KMS-11 (cell line): Measurements from ENCODE around the gene CEACAM1.
"Not testable (repeated sequence)": the region's sequence is repeated elsewhere in the genome, so short reads cannot be mapped to it uniquely, and the experiment has no call there.

Source experiments
- H2AFZ ChIP-seq: fragments of 200-600 bp; sonication (generic); 2 replicates; pipeline ENCODE4 v1.6.1; 2016; ENCODE audit warnings: antibody characterized with exemption, mixed run types, low read depth
- H3K27ac ChIP-seq: fragments of 200-600 bp; sonication (generic); 2 replicates; pipeline ENCODE4 v1.6.1; 2016; ENCODE audit warnings: mild to moderate bottlenecking, mixed run types
- H3K27me3 ChIP-seq: fragments of 200-600 bp; sonication (generic); 2 replicates; pipeline ENCODE4 v1.6.1; 2017; ENCODE audit warnings: mild to moderate bottlenecking, low read depth, mixed run types, moderate library complexity; ENCODE audit not compliant: insufficient read depth
- H3K36me3 ChIP-seq: fragments of 200-600 bp; sonication (generic); 2 replicates; pipeline ENCODE4 v1.6.1; 2017; ENCODE audit warnings: mild to moderate bottlenecking, mixed run types; ENCODE audit not compliant: insufficient read depth
- H3K4me1 ChIP-seq: fragments of 200-600 bp; sonication (generic); 2 replicates; pipeline ENCODE4 v1.6.1; 2016; ENCODE audit warnings: mild to moderate bottlenecking, low read depth, mixed run types; ENCODE audit not compliant: poor library complexity, severe bottlenecking
- H3K4me2 ChIP-seq: fragments of 200-600 bp; sonication (generic); 2 replicates; pipeline ENCODE4 v1.7.0; 2016; ENCODE audit warnings: mild to moderate bottlenecking, mixed run types
- H3K4me3 ChIP-seq: fragments of 200-600 bp; sonication (generic); IDR thresholded peaks from 2 replicates; pipeline ENCODE4 v1.6.1; 2017; ENCODE audit warnings: low read depth, low read length, mixed read lengths; ENCODE audit not compliant: insufficient read depth
- H3K79me2 ChIP-seq: fragments of 200-600 bp; sonication (generic); 2 replicates; pipeline ENCODE4 v1.6.1; 2016; ENCODE audit warnings: low read depth, mixed run types; ENCODE audit not compliant: insufficient read depth
- H3K9ac ChIP-seq: fragments of 200-600 bp; sonication (generic); 2 replicates; pipeline ENCODE4 v1.6.1; 2016; ENCODE audit warnings: mild to moderate bottlenecking, mixed run types
- H4K20me1 ChIP-seq: fragments of 200-600 bp; sonication (generic); 2 replicates; pipeline ENCODE4 v1.6.1; 2016; ENCODE audit warnings: mild to moderate bottlenecking, mixed run types; ENCODE audit not compliant: insufficient read depth
- CTCF ChIP-seq: fragments of 200-600 bp; sonication (generic); conservative IDR thresholded peaks from 2 replicates; pipeline ENCODE4 v1.6.1; 2017; ENCODE audit warnings: low read depth, mild to moderate bottlenecking, antibody characterized with exemption, low read length, moderate library complexity, mixed read lengths

CEACAM1 gene

GRCh38 chr19:42467183-42467760 is 61.0 kb downstream of the CEACAM1 start:
- no peaks in the 10 kb centered on the region for H3K4me1 ChIP-seq
- H3K9ac ChIP-seq = no peak overlapping the region

GRCh38 chr19:42466521-42467182 is 61.6 kb downstream of the CEACAM1 start:
- Histone ChIP-seq H3K36me3 (no peaks in the 10 kb centered on the region), H3K27me3 (no peaks in the 10 kb centered on the region), H4K20me1 (no peaks in the 10 kb centered on the region), H3K4me1 (no peaks in the 10 kb centered on the region), H2AFZ (no peak overlapping the region), H3K79me2 (no peaks in the 10 kb centered on the region), H3K4me2 (no peak overlapping the region), H3K27ac (no peak overlapping the region), H3K4me3 (no peak overlapping the region), H3K9ac (no peak overlapping the region)
- TF ChIP-seq CTCF = no peak

More at GRCh38 chr19:42467183-42467760, 61.0 kb downstream of the CEACAM1 start:
- H3K36me3 ChIP-seq = no peaks in the 10 kb centered on the region
- H3K4me2 ChIP-seq = no peak overlapping the region
- H3K4me3 ChIP-seq = no peak overlapping the region
- H2AFZ ChIP-seq = no peak overlapping the region
- no peaks in the 10 kb centered on the region for H4K20me1 ChIP-seq
- no peak for TF ChIP-seq CTCF
- no peak overlapping the region for H3K27ac ChIP-seq
- no peaks in the 10 kb centered on the region for H3K27me3 ChIP-seq
- no peaks in the 10 kb centered on the region for H3K79me2 ChIP-seq

GRCh38 chr19:42465827-42466280 is 62.4 kb downstream of the CEACAM1 start:
- no peak overlapping the region for H2AFZ ChIP-seq
- no peaks in the 10 kb centered on the region for H3K79me2 ChIP-seq
- H3K4me2 ChIP-seq = no peak overlapping the region
- no peak overlapping the region for H3K9ac ChIP-seq
- no peaks in the 10 kb centered on the region for H3K4me1 ChIP-seq
- no peaks in the 10 kb centered on the region for H3K27me3 ChIP-seq
- H4K20me1 ChIP-seq = no peaks in the 10 kb centered on the region
- no peak overlapping the region for H3K27ac ChIP-seq
- no peaks in the 10 kb centered on the region for H3K36me3 ChIP-seq
- no peak for TF ChIP-seq CTCF
- no peak overlapping the region for H3K4me3 ChIP-seq

- TF ChIP-seq CTCF = no peak
- no peak overlapping the region for H2AFZ ChIP-seq
- no peak overlapping the region for H3K4me2 ChIP-seq
- H4K20me1 ChIP-seq = no peaks in the 10 kb centered on the region
- H3K4me3 ChIP-seq = no peak overlapping the region
- H3K79me2 ChIP-seq = no peaks in the 10 kb centered on the region
- H3K4me1 ChIP-seq = no peaks in the 10 kb centered on the region
- no peak overlapping the region for H3K27ac ChIP-seq
- H3K36me3 ChIP-seq = no peaks in the 10 kb centered on the region
- H3K27me3 ChIP-seq = no peaks in the 10 kb centered on the region
- H3K9ac ChIP-seq = no peak overlapping the region
These were observed 66.5 kb downstream of the CEACAM1 start for GRCh38 chr19:42461700-42462324.

- H4K20me1 ChIP-seq, H3K79me2 ChIP-seq, H2AFZ ChIP-seq, H3K27ac ChIP-seq, H3K4me3 ChIP-seq, H3K36me3 ChIP-seq, H3K4me1 ChIP-seq, H3K4me2 ChIP-seq, H3K27me3 ChIP-seq, H3K9ac ChIP-seq: not testable (repeated sequence)
These were observed 67.0 kb downstream of the CEACAM1 start for GRCh38 chr19:42461231-42461630.
